RPMI8226 (cell line): ENCODE data around the gene MAEA.

ENCODE experiments used
- DNase-seq: peaks from one replicate; pipeline ENCODE4 v3.0.0-alpha.2; 2015

MAEA gene

DNA sequence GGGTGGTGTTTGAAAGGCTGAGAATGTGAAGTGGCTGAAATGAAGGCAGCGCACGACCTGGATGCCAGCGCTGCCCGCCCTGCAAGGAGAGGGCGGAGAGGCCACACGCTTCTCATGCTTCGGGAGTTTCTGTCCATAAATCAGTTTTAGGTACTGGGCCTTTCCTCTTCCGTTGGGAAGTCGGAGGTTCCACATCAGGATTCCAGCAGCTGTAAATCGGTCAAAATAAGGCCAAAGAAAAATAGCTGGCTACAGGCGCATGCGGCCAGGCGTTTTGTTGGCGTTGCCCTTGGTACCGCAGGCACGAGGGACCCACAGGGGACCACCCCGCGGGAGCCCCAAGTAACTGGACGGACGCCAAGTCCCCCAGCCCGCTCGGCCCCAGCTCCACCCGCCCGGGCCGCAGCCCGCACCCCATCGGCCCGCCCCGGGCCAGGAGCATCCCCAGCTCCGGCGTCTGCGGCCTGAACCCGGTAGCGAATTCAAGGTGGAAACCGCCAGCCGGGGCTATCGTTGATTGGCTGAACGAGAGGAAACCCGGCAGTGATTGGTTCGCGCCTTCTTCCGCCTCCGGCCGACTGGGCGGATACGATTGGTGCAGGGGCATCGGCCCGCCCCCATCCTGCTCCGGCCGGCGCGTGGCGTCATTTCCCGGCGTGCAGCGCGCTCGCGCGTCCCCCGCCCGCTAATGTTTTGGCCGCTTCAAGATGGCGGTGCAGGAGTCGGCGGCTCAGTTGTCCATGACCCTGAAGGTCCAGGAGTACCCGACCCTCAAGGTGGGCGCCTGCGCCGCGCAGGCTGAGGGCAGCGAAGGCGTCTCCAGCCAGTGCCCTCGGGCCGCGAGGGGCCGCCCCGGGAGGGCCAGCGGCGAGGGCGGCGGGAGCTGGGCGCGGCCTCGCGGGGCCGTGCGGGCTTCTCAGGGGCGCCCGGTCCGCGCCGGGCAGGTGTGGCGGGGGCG lies at the start of gene MAEA:
Gene MAEA (plus strand): TSS at position 685 of the 958 bp plus-strand sequence. CDS start 23 bp downstream, at position 708.
- DNase-seq: peak; percentile 96

DNA sequence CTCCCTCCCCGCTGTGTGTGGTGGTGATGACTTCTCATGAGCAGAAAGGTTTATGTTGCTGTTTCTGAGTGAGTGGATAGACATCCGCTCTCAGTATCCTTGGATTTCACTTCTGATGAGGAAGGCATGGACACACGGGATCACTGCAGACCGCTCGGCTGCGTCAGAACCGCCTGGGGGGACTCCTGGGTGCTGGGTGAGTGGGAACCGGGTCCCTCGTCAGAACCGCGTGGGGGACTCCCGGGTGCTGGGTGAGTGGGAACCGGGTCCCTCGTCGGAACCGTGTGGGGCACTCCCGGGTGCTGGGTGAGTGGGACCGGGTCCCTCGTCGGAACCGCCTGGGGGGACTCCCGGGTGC lies 49.8 kb upstream of the MAEA start:
- no peak for DNase-seq

- DNase-seq: no peak
These were observed 48.8 kb upstream of the MAEA start for GRCh38 chr4:1240721-1241465.

DNA sequence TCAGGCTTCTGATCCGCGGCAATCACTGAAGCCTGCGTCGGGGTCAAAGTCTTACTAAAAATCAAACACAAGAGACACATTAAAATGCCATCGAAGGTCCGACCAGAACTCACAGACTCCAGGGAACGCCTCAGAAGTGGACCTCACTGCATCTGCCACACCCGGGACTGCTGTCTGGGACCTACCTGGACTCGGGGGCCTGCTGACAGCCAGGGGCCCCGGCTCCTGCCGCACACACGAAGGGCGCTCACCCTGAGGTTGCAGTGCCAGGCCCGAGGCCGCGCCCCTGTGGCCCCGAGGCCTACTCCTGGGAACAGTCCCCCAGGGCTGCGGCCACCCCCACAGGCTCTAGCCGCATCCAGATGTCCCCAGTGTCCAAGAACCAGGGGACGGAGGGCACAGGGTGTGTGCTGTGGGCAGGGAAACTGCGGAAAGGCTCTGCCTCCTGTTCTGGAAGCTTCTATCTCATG lies 48.2 kb upstream of the MAEA start:
- DNase-seq: no peak

DNA sequence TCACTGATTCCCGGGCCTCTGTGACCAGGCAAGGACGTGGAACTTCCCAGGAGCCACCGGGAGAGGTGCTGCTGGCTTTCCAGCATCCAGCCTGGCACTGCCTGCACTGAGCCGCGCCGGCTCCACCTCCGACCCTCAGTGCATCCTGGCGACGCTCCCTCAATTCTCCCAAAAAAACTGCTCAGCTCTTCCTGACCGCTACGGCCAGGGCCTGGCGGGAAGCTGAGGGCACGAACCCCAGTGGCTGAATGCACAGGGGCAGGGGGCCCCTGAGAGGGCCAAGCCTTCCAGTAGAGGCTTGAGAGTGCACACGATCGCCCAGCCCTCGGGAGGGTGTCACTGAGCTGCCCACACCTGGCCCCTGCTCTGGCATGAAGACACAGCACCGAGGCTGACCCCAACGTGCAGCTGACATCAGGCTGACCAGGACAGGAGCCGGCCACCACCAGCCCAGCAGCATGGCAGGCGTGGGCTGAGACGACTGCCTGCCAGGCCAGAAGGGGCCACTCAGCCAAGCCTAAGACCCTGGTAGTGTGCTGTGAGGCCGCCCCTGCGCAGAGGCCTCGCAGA lies 47.7 kb upstream of the MAEA start:
- no peak for DNase-seq

GRCh38 chr4:1242506-1243450 lies 46.9 kb upstream of the MAEA start:
- DNase-seq: no peak

DNA sequence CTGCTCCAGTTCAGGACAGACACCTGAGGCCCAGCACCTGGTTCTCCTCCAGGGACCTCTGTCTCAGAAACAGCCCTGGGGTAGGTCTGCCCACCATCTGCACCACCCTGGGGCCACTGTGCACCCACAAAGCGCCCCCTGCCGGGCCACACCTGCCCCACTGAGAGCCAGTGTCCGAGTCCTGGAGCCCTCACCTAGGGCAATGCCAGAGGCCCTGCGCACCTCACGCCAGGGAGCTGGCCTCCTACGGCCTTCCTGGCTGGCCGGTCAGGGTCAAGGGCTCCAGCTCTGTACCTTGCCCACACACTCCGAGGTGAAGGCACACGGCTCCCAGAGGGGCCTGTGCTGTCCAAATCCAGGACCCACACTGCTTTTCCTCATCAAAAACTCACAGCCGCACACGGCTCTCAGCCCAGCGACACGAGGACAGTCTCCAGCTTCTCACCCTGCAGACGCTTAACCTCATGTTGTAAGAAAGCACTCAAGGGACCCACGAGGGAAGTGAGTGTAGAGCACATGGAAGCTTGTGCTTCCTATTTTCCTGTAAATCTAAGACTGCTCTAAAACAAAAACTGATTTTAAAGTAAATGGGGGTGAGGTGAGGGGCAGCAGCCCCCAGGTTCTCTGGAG lies 46.1 kb upstream of the MAEA start:
- no peak for DNase-seq

- DNase-seq: no peak
These were observed 45.4 kb upstream of the MAEA start for GRCh38 chr4:1244081-1244977.

DNA sequence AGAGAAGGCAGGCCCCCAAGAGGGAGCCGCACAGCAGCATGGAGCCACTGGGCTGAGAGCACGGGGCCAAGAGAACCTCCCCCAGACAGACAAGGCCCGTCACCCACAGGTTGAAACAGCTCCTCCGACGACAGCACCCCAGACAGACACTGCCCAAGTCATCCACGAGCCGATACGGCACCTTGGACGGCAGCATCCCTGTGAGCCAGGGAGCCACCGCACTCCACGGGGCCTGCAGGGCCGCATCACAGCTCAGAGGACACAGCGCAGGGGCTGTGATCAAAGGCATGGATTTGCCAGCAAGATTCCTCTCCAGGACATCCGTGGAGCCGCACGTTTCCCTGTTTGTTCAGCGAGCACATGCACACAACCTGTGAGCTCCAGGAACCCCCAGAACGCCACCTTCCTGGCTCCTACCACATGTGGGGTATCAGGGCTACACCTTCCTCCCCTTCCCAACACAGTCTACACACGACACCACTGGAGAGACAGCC lies 44.7 kb upstream of the MAEA start:
- DNase-seq: no peak

DNA sequence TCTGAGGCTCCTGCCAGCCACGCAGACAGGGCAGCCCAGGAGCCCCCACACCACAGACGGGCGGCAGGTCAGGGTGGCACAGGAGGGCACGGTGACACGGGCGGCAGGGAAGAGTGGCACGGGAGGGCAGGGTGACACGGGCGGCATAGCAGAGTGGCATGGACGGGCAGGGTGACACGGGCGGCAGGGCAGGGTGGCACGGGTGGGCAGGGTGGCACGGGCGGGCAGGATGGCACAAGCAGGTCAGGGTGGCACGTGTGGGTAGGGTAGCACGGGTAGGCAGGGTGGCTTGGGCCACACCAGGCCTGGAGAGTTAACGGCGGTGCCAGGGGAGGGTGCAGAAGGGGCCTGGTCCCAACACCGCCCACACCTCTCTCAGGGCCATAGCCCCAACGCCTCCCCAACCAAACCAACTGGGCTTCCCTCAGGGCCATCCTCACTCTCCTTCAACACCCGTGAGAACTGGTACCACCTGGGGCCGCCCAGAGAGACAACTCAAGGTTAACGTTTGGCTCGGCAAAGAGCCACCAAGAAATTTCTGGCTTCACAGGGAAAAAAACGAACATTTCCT lies 44.1 kb upstream of the MAEA start:
- DNase-seq: no peak

- DNase-seq: peak; percentile 75
These were observed 43.4 kb upstream of the MAEA start for GRCh38 chr4:1246111-1246881.

DNA sequence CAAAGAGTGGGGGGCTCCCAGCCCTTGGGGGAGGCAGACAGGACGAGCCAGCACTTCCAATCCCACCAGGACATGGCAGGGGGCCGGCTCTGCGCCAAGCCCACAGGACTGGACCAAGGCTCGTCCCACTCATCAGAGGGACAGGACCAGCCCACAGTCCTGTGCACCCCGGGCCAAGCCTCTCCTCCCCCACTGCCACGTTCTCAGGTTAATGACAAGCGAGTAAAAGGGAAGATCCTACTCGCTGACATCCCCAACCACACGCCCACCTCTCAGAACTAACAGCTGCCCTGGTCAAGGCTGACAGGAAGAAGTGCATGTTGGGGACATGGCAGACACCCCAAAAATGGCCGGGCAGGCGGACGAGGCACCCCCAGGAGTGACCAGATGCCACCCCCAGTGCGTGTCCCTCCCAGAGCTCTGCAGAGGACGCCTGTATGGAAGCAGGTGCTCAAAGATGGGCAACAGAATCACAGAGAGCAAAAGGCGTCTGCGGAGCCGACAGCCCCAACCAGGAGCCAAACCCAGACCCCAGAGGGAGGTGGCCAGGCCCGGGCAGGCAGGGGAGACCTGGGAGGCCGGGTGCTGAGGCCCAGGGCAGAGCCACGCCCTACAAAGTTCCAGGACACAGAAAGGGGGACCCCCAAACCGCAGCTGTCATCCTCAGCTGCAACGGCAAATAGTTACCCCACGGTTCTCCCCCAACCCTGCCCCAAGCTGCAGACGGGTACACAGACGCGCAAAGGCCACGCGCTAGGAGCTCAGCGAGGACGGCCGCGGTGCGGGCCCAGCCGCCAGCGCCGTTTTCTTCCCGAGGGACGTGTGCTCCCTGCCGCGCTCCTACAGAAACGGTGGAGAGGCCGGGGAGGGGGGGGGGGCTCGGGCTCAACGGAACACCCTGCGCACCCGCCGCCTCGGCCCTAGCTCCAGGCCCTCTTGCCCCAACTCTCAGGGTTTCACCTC lies 42.5 kb upstream of the MAEA start:
- peak; percentile 41 for DNase-seq

DNA sequence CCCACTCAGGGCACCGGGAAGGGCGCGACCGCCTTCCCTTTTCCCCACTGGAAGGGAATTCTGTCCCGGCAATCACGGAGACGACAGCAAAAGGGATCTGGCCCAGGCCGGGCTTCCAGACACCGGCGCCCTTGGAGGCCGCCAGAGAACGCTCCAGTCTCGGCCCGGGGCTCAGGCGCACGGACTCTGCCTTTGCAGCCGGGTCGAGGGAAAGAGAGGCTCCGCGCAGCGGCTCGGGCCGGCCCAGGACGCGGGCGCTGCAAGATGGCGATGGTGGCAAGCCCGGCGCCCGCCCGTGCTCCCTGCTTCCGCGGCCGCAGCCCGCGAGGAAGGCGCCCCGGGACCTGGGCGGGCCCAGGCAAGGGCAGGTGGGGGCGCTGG lies 41.8 kb upstream of the MAEA start:
- no peak for DNase-seq

DNA sequence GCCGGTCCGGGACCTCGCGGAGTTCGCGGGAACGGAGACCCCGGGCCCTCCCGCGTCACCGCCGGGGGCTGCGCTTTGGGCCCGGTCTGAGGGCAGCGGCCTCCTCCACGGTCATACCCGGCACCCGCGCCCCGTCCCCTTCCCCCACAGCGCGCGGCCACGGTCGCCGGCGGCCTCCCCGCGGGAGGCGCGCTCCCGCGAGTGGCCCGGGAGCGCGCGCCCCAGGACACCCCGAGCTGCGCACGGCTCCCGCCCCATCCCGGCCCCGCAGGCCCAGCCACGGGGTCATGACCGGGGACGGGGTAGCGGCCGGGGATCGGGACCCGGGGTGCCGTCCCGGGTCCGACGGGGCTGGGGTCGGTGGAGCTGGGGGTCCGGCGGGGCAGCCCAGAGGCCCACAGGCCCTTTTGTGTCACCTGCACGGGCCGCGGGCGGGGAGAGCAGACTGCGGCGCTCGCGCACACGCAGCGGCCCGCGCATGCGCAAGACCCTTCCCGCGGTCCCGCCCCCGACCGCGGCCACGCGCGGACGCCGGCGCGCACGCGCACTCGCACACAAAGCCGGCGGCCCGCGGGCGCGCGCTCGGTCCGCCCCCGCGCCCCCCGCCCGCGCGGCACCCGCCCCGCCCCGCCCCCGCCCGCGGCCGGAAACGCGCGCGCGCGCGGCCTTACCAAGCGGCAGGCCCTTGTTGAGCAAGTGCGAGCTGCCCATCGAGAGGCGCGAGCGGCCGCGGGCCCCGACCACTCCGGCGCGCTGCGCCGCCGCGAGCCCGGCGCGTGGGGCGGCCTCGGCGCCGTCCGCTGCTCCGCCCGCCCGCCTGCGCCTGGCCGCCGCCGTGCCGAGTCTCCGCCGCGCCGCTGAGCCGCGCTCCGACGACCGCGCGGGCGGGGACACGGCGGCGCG lies 41.2 kb upstream of the MAEA start, which contains the start of gene CTBP1:
Gene CTBP1 (minus strand): TSS at position 886 of the 903 bp plus-strand sequence. CDS start 7,799 bp downstream, outside the sequence.
- DNase-seq: peak; percentile 86

- peak; percentile 91 for DNase-seq
These were observed 40.5 kb upstream of the MAEA start for GRCh38 chr4:1249148-1249730.

DNA sequence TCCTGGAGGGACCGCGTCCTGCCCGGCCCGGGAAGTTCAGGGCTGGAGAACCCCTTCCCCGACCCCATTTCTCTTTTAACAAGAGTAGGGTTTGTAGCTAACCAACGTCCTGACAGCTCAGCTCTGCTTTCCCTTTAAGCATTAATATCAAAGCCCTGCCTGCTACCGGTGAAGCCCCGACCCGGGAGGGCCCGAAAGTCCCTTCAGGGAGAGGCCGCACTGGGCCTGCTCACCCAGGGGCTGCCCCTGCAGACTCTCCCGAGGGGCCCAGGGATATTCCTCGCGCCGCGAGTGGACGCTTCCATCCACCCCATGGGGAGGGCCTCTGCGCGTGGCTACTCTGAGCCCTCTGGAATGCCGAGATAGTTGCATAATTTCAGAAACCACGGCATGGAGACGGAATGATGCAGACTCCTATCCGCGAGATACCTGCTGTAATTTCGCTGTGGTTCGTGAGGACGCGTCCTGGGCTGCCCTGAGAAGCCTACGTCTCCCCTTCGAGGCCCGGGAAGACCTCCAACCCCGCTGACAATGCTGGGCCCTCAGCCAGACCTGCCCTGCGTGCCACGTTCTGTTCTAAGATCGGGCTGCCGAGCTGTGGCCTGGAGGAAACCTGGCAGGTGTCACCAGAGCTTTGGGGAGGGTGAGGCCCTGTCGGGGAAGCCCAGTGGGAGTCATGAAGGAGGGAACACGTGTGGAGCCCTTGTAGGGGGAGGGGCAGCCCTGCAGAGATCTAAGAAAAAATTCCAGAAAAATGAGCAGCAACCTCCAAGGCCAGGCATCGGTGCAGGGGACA lies 39.8 kb upstream of the MAEA start:
- DNase-seq: peak; percentile 61
